ENCODE data around the gene ADAMTSL2.

GRCh38 chr9:133614678-133615077, 80.2 kb downstream of the ADAMTSL2 start:
- no peak for TF ChIP-seq CTCF (IDR thresholded peaks at IDR 0.05; ENCODE audit: insufficient read depth, low read length, poor library complexity, severe bottlenecking)
- no peak for TF ChIP-seq EZH2phosphoT487 (conservative IDR thresholded peaks at IDR 0.05; ENCODE audit: low read length)
